ENCODE results near the gene COMP.

Gene COMP

GRCh38 chr19:18768997-18769891 is 21.9 kb downstream of the COMP start:
- DNase-seq (ENCODE audit: low spot score) = no peak

- no peak for DNase-seq (ENCODE audit: low spot score)
These were observed 22.9 kb downstream of the COMP start for GRCh38 chr19:18768046-18768771.

GRCh38 chr19:18765224-18765623 is 25.9 kb downstream of the COMP start:
- no peak for DNase-seq (ENCODE audit: low spot score)

- peak; percentile 62 for DNase-seq (ENCODE audit: low spot score)
These were observed 26.5 kb downstream of the COMP start for GRCh38 chr19:18764591-18765051.

GRCh38 chr19:18763674-18764590 is 27.2 kb downstream of the COMP start:
- DNase-seq (ENCODE audit: low spot score) = peak; percentile 92

- DNase-seq (ENCODE audit: low spot score) = no peak
These were observed 28.7 kb downstream of the COMP start for GRCh38 chr19:18762125-18763023.

GRCh38 chr19:18761531-18762110 is 29.5 kb downstream of the COMP start:
- DNase-seq (ENCODE audit: low spot score) = no peak

- DNase-seq (ENCODE audit: low spot score) = no peak
These were observed 30.4 kb downstream of the COMP start for GRCh38 chr19:18760440-18761383.

- DNase-seq (ENCODE audit: low spot score) = no peak
These were observed 31.1 kb downstream of the COMP start for GRCh38 chr19:18759995-18760426.

- DNase-seq (ENCODE audit: low spot score) = no peak
These were observed 31.7 kb downstream of the COMP start for GRCh38 chr19:18759304-18759994.

GRCh38 chr19:18756896-18757295 is 34.2 kb downstream of the COMP start:
- no peak for DNase-seq (ENCODE audit: low spot score)

- no peak for DNase-seq (ENCODE audit: low spot score)
These were observed 36.6 kb downstream of the COMP start for GRCh38 chr19:18754501-18754900.

GRCh38 chr19:18751571-18751970 is 39.5 kb downstream of the COMP start:
- DNase-seq (ENCODE audit: low spot score) = no peak

- DNase-seq (ENCODE audit: low spot score) = no peak
These were observed 40.7 kb downstream of the COMP start for GRCh38 chr19:18750295-18750970.

- no peak for DNase-seq (ENCODE audit: low spot score)
These were observed 41.5 kb downstream of the COMP start for GRCh38 chr19:18749362-18750231.

GRCh38 chr19:18746401-18747325 is 44.4 kb downstream of the COMP start:
- no peak for DNase-seq (ENCODE audit: low spot score)

All from GM03348 (cell line).